Dedifferentiated amniotic fluid mesenchymal stem cell (primary cell): ENCODE data around the gene LIPM.

ENCODE experiments used
- DNase-seq: peaks from one replicate; pipeline ENCODE4 v3.0.0-alpha.2; 2016; ENCODE audit errors: extremely low spot score

The LIPM gene

DNA sequence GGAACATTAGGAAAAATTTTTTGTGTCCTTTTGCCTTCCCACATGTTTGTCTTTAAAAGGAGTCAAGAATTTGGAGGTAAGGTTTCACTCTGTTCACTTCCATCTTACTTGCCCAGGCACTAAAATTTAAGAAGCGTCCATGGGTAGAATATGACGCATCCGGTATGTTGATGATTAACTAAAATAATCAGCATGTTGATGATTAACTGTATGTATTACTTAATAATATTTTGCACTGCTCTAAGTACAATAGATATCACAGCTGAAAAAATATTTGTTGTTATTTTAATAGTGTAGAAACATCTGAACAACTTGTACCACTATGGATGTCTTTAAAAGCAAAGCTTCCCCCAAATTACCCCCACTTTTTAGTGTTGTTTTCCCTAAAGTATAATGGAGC, 37.6 kb downstream of the LIPM start:
- no peak for DNase-seq

DNA sequence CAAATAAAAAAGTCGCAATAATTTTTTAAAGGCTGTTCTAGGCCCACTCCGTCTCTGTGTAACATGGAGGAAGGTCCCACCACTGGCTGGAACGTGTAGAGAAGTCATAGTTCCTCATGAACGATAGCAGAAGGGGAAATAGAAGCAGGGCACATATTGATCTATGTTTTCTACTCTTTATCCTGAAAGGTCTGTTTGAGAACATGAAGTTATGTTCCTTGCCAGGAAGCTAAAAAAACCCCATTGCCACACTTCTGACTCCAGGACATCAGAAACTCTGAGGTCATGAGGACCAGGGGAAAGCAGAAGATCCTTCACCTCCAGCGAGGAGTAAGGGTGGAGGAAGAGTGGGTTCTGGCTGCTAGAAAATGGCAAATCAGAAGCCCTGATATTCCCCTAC, 38.4 kb downstream of the LIPM start:
- no peak for DNase-seq

DNA sequence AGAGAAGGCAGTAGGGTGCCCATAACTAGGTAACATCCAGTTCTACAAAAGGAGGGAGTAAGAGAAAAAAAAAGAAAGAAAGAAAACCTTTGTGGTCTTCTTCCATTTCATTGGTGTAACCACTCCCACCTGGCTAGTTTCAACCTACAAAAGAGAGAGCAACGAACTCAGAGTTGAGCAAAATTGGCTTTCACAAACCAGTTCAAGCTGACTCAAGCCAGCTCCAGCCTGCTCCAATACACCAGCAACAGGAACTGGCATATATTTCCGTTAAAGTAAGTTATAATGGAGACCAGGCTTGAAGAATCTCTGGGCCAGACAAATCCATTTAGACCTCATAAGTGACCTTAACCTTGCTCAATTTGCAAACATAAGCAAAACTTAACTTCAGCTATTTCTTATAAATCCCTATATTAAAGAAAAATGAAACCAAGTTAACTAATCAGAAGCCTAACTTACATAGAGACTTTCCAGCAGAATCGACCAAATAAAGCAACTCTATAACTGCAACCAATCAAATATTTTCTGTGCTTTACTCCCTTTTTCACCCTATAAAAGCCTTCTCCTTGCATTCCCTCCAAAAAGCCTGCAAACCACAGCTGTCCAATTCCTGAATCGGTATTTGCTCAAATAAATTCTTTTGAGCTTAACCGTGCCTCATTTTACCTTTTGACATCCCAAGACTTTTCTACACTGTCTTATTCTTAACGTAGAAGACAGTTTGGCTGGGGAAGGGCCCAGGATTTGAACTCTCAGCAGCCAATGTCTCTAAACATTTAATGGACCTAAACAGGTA, 39.0 kb downstream of the LIPM start:
- no peak for DNase-seq

GRCh38 chr10:88843171-88843570, 40.6 kb downstream of the LIPM start:
- DNase-seq, result no peak

- peak; percentile 56 for DNase-seq
Observed at GRCh38 chr10:88848499-88848898, 46.0 kb downstream of the LIPM start.

DNA sequence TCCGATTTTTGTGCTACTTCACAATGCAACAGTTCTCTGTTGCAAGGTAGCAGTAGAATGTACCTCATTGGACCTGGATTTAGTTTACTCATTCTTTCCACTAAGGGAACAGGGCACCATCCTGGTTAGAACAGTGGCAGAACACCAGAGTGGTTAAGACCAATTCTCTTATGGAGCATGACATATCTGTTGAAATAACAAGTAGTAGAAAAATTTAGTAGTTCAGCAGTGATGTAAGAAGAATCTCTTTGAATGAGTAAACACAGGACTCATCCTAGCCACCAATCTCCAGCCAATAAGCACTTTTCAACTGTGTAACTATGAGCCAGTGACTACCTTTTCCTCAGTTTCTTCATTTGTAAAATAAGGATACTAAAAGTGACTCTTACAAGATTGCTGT, 46.7 kb downstream of the LIPM start:
- peak; percentile 16 for DNase-seq

DNA sequence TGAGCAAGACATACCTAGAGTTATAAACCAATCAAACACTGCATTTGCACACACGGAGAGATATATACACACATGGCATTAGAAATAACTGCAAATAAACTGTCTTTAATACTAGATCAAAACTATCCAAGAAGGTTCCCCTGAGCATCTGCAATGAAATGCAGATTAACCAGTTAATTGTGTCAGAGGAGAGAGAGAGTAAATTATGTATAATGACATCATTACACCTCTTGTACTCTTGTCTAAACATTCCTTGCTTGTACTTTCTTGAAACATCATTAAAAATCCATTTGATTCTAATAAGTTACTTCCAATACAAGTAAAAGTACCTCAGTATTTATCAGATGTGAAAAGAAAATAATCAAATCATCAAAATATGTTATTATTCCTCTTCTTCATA, 48.2 kb downstream of the LIPM start:
- DNase-seq, result no peak

DNA sequence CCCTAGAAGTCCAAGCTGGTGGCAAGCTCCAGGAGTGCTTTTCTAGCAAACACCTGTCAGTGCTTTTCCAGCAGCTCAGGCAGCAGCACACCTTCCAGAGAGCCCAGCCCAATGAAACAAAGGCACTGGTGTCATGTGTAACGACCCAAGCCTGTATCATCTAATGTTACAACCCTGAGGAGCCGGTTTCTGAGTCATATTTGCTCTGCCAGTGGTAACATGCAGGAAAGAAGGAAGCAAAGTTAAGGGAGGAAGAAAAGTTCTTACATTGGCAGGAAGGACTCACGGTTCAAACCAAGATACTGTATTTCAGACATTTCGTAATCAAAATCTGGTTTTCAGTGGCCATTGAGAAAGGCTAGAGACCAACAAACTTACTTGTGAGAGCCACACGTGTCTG, 49.2 kb downstream of the LIPM start, which contains the start of gene ANKRD22:
Gene ANKRD22 (minus strand): TSS at position 139 of the 400 bp plus-strand sequence. CDS start 237 bp downstream, outside the sequence.
- DNase-seq, result no peak

- no peak for DNase-seq
Observed at GRCh38 chr10:88852327-88852726, 49.8 kb downstream of the LIPM start.

DNA sequence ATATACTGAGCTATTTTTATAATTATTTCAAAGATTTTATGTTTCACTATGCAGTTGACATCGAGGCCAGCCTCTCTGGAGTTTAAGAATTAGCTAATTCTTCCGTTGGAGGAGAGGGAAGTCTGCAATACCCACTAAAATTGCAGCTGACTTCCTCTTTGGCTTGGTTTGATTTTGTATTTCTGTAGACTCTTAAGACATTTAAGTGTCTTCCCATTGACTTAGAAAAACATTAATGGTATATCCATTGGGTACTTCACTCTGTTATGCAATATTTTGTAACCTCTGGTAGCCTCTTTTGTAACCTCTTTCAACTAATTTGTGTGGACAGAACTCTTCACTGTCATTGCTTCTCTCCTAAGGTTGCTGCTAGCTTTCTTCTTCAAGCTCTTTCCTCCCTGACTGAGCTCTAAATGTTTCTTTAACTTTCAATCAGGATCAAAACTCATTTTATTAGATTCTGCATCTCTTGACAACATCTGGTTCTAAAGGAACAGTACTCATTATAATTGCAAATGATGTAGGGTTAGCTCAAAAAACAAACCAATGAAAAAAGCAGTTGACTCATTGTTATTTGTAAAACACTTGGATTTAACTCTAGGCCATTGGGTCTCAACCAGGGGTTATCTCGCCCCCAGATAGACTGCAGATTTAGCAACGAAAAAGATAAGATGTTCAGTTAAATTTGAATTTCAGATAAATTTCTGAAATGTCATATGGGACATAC, 50.8 kb downstream of the LIPM start:
- no peak for DNase-seq

GRCh38 chr10:88854684-88855083, 52.2 kb downstream of the LIPM start:
- no peak for DNase-seq

GRCh38 chr10:88857831-88858230, 55.3 kb downstream of the LIPM start:
- no peak for DNase-seq

DNA sequence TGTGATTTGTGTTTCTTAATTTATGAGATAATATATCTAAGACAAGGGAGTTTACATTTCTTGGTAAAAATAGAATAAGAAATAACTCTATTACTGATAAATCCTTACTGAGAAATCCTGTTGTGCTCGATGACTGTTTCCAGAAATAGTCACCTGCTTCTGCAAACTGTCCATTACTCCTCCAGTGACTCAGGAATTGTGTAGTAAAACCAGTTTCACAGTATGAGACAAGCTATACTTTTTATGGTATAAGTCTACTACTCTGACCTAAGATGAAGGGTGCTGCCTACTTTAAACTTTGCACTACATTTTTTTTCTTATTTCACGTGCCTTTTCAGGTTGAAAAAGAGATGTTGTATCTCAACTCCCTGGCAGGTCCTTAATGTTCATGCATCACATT, 56.0 kb downstream of the LIPM start:
- DNase-seq, result no peak

- no peak for DNase-seq
Observed at GRCh38 chr10:88861036-88861435, 58.5 kb downstream of the LIPM start.

DNA sequence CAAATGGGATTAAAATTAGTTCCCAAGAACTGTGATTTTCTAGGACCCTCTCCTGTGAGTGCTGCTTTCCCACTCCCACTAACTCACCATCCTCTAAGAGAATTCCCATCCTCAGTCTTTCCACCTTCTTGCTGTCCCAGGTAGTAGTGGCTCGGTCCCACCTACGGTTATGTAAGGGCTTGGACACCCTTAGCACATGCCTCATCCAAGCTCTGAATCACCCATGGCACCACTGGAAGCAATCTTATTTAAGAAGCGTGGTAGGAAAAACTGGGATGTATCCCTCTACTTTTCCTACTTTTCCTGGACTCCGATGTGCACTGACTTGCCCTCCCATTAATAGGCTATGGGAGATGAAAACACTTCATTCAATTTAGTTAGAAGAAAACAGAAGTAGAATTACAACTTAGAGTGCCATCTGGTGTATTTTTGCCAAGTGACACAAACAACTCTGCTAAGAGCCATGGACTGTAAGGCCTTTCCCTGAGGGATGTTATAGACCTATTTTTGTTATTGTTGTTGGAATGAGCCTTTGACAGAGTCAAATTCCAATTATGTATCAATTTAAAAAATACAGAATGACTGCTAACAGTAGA, 62.8 kb downstream of the LIPM start:
- no peak for DNase-seq

- DNase-seq, result no peak
Observed at GRCh38 chr10:88866454-88866853, 63.9 kb downstream of the LIPM start.

- DNase-seq, result no peak
Observed at GRCh38 chr10:88870089-88870488, 67.6 kb downstream of the LIPM start.
